HEK293T (cell line): ENCODE results near the gene LRRK1.

ENCODE experiments used
- FOXA1 ChIP-seq: fragments of 450-650 bp; IDR thresholded peaks from 2 replicates; pipeline ENCODE4 v1.6.1; 2016; ENCODE audit warnings: mild to moderate bottlenecking
- FOXM1 ChIP-seq: fragments of 450-650 bp; IDR thresholded peaks from 2 replicates; pipeline ENCODE4 v1.6.1; 2017; ENCODE audit warnings: mild to moderate bottlenecking, borderline replicate concordance
- HDGF ChIP-seq: fragments of 450-650 bp; IDR thresholded peaks from 2 replicates; pipeline ENCODE4 v1.6.1; 2017; ENCODE audit warnings: antibody characterized with exemption, borderline replicate concordance
- NFRKB ChIP-seq: fragments of 450-650 bp; IDR thresholded peaks from 2 replicates; pipeline ENCODE4 v1.6.1; 2016; ENCODE audit warnings: mild to moderate bottlenecking, moderate library complexity
- SP1 ChIP-seq: fragments of 450-650 bp; IDR thresholded peaks from 2 replicates; pipeline ENCODE4 v1.6.1; 2017
- SUZ12 ChIP-seq: fragments of 450-650 bp; IDR thresholded peaks from 2 replicates; pipeline ENCODE4 v1.6.1; 2016; ENCODE audit warnings: mild to moderate bottlenecking
- TARDBP ChIP-seq: fragments of 450-650 bp; IDR thresholded peaks from 2 replicates; pipeline ENCODE4 v1.6.1; 2016
- TF ChIP-seq, protein P1 (sequence below): fragments of 450-650 bp; IDR thresholded peaks from 2 replicates; pipeline ENCODE4 v1.6.1; 2016

DNA sequence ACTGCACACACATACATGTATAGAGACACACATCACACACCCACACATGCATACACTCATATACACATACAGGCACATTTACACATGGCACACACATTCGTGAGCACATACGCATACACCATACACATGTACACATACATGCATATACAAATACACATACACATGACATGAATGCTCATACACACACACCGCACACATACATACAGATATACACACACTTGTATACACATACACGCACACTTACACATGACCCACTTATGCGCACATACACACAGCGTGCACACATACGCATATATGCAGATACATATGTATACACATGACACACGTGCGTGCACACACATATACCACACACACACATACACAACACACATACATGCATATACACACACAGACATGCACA is 162.7 kb downstream of the LRRK1 start:
- TF ChIP-seq, protein P1, sequence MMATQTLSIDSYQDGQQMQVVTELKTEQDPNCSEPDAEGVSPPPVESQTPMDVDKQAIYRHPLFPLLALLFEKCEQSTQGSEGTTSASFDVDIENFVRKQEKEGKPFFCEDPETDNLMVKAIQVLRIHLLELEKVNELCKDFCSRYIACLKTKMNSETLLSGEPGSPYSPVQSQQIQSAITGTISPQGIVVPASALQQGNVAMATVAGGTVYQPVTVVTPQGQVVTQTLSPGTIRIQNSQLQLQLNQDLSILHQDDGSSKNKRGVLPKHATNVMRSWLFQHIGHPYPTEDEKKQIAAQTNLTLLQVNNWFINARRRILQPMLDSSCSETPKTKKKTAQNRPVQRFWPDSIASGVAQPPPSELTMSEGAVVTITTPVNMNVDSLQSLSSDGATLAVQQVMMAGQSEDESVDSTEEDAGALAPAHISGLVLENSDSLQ = no peak
- TF ChIP-seq NFRKB (no peak), FOXA1 (no peak), FOXM1 (no peak), HDGF (no peak), SP1 (no peak), TARDBP (no peak), SUZ12 (no peak)
